ENCODE measurements around the gene NXPE1.

NXPE1 gene

DNA sequence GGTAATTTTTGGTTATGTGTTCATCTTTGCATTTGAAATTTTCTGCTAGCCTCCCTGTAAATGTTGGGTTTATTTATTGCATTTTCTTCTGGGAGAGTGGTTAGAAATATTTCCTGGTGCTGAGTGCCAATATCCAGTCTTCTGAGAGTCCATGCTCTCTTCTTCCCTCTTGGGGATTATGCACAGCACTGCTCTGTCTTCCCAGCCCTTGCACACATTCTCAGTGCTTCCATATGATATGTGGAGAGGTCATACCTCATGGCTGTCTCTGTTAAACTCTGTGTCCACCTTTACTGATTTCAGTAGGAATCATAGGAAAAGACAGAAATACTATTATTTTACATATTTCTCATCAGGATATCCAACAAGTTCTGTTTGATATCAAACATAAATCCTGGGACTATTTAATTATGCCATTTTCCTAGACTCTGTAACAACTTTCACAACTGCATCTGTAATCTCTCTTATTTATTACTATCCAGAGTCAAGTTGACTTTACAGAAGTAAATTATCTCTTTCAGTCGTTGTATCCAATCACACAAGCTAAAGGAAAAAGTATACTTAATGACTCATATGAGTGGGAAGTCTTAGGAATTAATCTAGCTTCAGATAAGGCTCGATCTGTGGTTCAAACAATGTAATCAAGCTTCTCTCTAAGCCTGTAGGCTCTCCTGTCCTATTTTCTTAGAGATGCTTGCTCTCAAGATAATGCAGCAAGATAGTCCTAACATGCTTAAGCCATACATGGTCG, 2.7 kb upstream of the NXPE1 start:
- DNase-seq (ENCODE audit: extremely low read depth, low read depth), result no peak
- TF ChIP-seq, protein P1, sequence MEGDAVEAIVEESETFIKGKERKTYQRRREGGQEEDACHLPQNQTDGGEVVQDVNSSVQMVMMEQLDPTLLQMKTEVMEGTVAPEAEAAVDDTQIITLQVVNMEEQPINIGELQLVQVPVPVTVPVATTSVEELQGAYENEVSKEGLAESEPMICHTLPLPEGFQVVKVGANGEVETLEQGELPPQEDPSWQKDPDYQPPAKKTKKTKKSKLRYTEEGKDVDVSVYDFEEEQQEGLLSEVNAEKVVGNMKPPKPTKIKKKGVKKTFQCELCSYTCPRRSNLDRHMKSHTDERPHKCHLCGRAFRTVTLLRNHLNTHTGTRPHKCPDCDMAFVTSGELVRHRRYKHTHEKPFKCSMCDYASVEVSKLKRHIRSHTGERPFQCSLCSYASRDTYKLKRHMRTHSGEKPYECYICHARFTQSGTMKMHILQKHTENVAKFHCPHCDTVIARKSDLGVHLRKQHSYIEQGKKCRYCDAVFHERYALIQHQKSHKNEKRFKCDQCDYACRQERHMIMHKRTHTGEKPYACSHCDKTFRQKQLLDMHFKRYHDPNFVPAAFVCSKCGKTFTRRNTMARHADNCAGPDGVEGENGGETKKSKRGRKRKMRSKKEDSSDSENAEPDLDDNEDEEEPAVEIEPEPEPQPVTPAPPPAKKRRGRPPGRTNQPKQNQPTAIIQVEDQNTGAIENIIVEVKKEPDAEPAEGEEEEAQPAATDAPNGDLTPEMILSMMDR (IDR thresholded peaks at IDR 0.05; ENCODE audit: low read depth, low read length, missing control alignments), result no peak
- H3K4me3 ChIP-seq (replicated peaks; ENCODE audit: low read depth, low read length), result no peak overlapping the region

DNA sequence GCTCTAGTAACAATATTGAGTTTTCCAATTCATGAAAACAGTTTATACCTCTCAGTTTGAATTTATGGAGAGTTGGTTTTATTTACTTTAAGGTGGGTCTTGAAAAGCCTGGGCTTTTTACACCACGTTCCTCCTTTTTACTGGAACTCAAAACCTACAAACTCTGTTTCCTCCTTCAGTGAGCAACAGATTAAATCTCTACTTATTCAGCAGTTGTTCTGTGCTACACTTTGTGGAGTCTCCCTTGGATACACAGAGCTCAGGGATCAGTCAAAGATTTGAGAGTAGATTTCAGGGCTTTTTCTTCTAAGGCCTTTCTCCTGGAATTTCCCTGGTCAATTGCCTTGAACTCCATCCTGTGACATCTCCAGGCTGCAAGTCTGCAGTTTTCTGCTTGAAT, 3.5 kb downstream of the NXPE1 start:
- H3K4me3 ChIP-seq (replicated peaks; ENCODE audit: low read depth, low read length), result no peak overlapping the region
- TF ChIP-seq, protein P1 (IDR thresholded peaks at IDR 0.05; ENCODE audit: low read depth, low read length, missing control alignments), result no peak
- no peak for DNase-seq (ENCODE audit: extremely low read depth, low read depth)

DNA sequence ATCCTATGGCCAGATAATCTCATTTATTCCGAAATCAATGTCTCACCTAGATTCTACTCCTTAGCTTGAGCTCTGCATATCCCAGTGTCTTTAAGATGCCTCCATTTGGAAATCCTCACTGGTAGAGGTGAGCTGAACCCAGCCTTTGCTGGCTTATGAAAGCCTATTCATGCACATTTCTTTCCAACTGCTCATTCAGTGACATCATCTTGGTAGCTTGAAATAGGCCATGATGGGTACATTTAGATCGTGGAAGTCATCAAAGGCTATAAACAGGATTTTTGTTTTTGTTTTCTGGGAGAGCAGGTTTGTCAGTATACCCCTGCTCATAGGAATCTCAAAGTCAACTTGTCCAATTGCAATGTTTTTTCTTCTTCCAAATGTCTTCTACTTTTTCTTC, 6.0 kb downstream of the NXPE1 start:
- no peak overlapping the region for H3K4me3 ChIP-seq (replicated peaks; ENCODE audit: low read depth, low read length)
- DNase-seq (ENCODE audit: extremely low read depth, low read depth), result no peak
- TF ChIP-seq, protein P1 (IDR thresholded peaks at IDR 0.05; ENCODE audit: low read depth, low read length, missing control alignments), result no peak

DNA sequence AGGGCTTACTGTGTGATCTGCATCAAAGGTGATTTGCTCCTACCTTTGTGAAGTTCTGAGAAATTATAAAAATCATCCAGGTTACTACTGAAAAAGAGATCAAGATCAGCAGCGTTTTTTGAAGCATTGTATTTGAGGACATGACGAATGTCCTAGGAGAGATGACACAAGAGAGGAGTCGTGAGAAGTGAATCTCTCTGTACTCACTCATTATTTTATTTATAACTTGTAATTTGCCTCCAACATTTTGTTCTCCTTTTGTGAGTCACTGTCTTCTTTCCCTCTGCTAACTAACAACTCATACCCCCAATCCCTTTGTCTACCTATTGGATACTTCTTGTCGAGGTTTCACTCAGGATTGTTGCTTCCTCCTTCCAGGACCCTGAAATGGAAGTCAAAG, 8.6 kb downstream of the NXPE1 start:
- no peak overlapping the region for H3K4me3 ChIP-seq (replicated peaks; ENCODE audit: low read depth, low read length)
- TF ChIP-seq, protein P1 (IDR thresholded peaks at IDR 0.05; ENCODE audit: low read depth, low read length, missing control alignments), result no peak
- DNase-seq (ENCODE audit: extremely low read depth, low read depth), result no peak

DNA sequence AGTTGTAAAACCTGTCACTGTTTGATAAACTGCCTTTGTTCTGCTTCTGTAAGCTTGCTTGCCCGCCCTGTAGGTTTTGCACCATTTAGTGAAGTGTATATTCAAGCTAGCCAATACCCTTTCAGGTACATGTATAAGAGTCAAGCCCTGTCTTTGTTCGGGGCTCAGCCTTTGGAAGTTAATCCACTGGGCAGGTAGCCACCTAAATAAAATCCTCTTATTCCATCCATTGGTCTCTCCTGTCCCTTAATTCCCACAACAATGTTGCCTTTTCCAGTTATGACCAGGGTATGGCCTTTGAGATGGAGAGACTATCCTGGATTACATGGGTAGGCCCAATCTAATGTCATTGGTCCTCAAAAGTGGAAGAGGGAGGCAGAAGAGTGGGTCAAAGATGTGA, 34.0 kb downstream of the NXPE1 start:
- no peak overlapping the region for H3K4me3 ChIP-seq (replicated peaks; ENCODE audit: low read depth, low read length)
- DNase-seq (ENCODE audit: extremely low read depth, low read depth), result no peak
- TF ChIP-seq, protein P1 (IDR thresholded peaks at IDR 0.05; ENCODE audit: low read depth, low read length, missing control alignments), result no peak

DNA sequence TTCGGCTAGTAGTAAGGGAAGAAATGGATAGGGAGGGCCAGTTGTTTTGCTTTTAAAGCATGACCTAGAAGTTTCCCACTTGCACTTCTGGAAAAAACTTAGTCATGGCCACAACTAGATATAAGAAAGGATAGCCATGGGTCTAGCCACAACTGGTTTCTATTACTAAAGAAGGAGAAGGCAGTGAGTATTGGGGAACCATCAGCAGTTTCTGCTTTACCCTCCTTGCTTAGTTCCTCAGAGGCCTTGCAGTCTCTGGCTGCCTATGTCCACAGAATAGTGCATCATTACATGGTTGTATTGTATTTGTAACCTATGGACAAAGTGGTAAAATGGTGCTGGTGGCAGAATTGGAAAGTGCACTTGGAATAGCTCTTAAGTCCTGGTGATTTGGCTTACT, 35.6 kb downstream of the NXPE1 start:
- no peak overlapping the region for H3K4me3 ChIP-seq (replicated peaks; ENCODE audit: low read depth, low read length)
- DNase-seq (ENCODE audit: extremely low read depth, low read depth), result no peak
- TF ChIP-seq, protein P1 (IDR thresholded peaks at IDR 0.05; ENCODE audit: low read depth, low read length, missing control alignments), result no peak

DNA sequence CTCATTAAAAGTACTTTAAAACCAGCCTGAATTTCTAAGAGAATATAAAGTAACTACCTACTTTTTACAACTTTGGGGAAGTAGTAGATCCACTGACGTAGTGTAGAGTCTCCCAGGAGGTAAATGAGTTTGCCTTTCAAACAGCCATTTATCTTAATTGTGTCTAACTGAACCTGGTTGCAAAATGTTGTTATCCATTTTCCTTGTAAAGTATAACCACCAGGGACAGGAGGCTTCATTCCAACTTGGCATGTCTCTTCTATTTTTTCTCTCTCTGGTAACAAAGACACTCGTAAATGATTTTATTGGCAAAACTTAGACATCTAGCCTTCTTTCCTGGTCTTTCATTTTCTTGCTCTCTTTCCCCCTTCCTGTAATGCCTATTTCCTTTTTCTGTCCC, 36.9 kb downstream of the NXPE1 start:
- TF ChIP-seq, protein P1 (IDR thresholded peaks at IDR 0.05; ENCODE audit: low read depth, low read length, missing control alignments), result no peak
- H3K4me3 ChIP-seq (replicated peaks; ENCODE audit: low read depth, low read length), result no peak overlapping the region
- no peak for DNase-seq (ENCODE audit: extremely low read depth, low read depth)
